Neural cell (in vitro differentiated cells): ENCODE measurements around the gene IFITM2. TPM values are rescaled to one million over a fixed set of nuclear protein-coding genes. Genes with fewer than 3 reads are reported as not detected.

Experiments
- H2AFZ ChIP-seq: fragments of 200-600, 300-800 bp; sonication (generic), shearing (Covaris generic); 2 replicates; pipeline ENCODE4 v1.6.0; 2014; ENCODE audit warnings: low read depth, mild to moderate bottlenecking, antibody characterized with exemption, low read length, moderate library complexity
- H3F3A ChIP-seq: fragments of 200-600 bp; shearing (Covaris generic); 2 replicates; pipeline ENCODE4 v1.6.1; 2016; ENCODE audit warnings: mild to moderate bottlenecking, moderate library complexity, mixed read lengths, antibody characterized with exemption, low read length; ENCODE audit not compliant: insufficient read depth, poor library complexity, severe bottlenecking
- H3K27ac ChIP-seq: fragments of 200-600, 300-800 bp; sonication (generic), shearing (Covaris generic); 2 replicates; pipeline ENCODE4 v1.5.1; 2014; ENCODE audit warnings: mild to moderate bottlenecking, low read length, moderate library complexity
- H3K27me3 ChIP-seq: fragments of 300-800, 200-600 bp; sonication (generic), shearing (Covaris generic); 2 replicates; pipeline ENCODE4 v1.6.0; 2014; ENCODE audit warnings: mild to moderate bottlenecking, low read depth, low read length, moderate library complexity; ENCODE audit not compliant: insufficient read depth
- H3K36me3 ChIP-seq: fragments of 300-800, 200-600 bp; sonication (generic), shearing (Covaris generic); 2 replicates; pipeline ENCODE4 v1.5.1; 2014; ENCODE audit warnings: mild to moderate bottlenecking, antibody characterized with exemption, low read length, moderate library complexity; ENCODE audit not compliant: insufficient read depth
- H3K4me2 ChIP-seq: fragments of 300-800, 200-600 bp; sonication (generic), shearing (Covaris generic); 2 replicates; pipeline ENCODE4 v1.6.0; 2014; ENCODE audit warnings: mild to moderate bottlenecking, low read length
- H3K4me3 ChIP-seq: fragments of 300-800, 200-600 bp; sonication (generic), shearing (Covaris generic); 2 replicates; pipeline ENCODE4 v1.5.1; 2014; ENCODE audit warnings: mild to moderate bottlenecking, low read length, moderate library complexity
- H3K79me2 ChIP-seq: fragments of 200-600 bp; shearing (Covaris generic); replicated peaks from 2 replicates; pipeline ENCODE4 v1.6.0; 2014; ENCODE audit warnings: mild to moderate bottlenecking, low read length, moderate library complexity; ENCODE audit not compliant: insufficient read depth
- H3K9ac ChIP-seq: fragments of 300-800, 200-600 bp; sonication (generic), shearing (Covaris generic); 2 replicates; pipeline ENCODE4 v1.6.1; 2016; ENCODE audit warnings: mild to moderate bottlenecking, low read length, mixed read lengths
- H3K9me2 ChIP-seq: fragments of 200-600 bp; shearing (Covaris generic); 2 replicates; pipeline ENCODE4 v1.6.1; 2016; ENCODE audit warnings: mild to moderate bottlenecking, low read length, mixed read lengths; ENCODE audit not compliant: insufficient read depth
- H3K9me3 ChIP-seq: fragments of 200-600, 300-800 bp; sonication (generic), shearing (Covaris generic); 2 replicates; pipeline ENCODE4 v1.6.1; 2016; ENCODE audit warnings: mild to moderate bottlenecking, mixed run types, low read length, moderate library complexity, mixed read lengths
- H4K20me1 ChIP-seq: fragments of 200-600 bp; shearing (Covaris generic); 2 replicates; pipeline ENCODE4 v1.6.1; 2016; ENCODE audit warnings: mild to moderate bottlenecking, mixed run types; ENCODE audit not compliant: insufficient read depth
- CTCF ChIP-seq: fragments of 450-650 bp; IDR thresholded peaks from 2 replicates; pipeline ENCODE4 v1.5.1; 2014; ENCODE audit warnings: antibody characterized with exemption, mild to moderate bottlenecking, moderate library complexity; ENCODE audit not compliant: poor library complexity, severe bottlenecking
- EP300 ChIP-seq: fragments of 450-650 bp; conservative IDR thresholded peaks from 2 replicates; pipeline ENCODE4 v1.6.1; 2014; ENCODE audit warnings: antibody characterized with exemption, mild to moderate bottlenecking, moderate library complexity; ENCODE audit not compliant: poor library complexity, severe bottlenecking
- EZH2 ChIP-seq: fragments of 200-600, 300-800 bp; shearing (Covaris generic), sonication (generic); IDR thresholded peaks from 2 replicates; pipeline ENCODE4 v1.6.1; 2014; ENCODE audit warnings: antibody characterized with exemption, low read length, borderline replicate concordance, mild to moderate bottlenecking; ENCODE audit not compliant: insufficient read depth, poor library complexity, severe bottlenecking
- MXI1 ChIP-seq: fragments of 450-650 bp; conservative IDR thresholded peaks from 2 replicates; pipeline ENCODE4 v1.6.1; 2014; ENCODE audit warnings: antibody characterized with exemption, mild to moderate bottlenecking; ENCODE audit not compliant: poor library complexity, severe bottlenecking
- POLR2AphosphoS5 ChIP-seq: IDR thresholded peaks from 2 replicates; pipeline ENCODE4 v1.6.1; 2012
- RAD21 ChIP-seq: fragments of 450-650 bp; conservative IDR thresholded peaks from 2 replicates; pipeline ENCODE4 v1.6.1; 2014; ENCODE audit warnings: antibody characterized with exemption, mild to moderate bottlenecking, moderate library complexity
- REST ChIP-seq: IDR thresholded peaks from 2 replicates; pipeline ENCODE4 v1.6.1; 2012; ENCODE audit warnings: borderline replicate concordance
- SMC3 ChIP-seq: fragments of 450-650 bp; conservative IDR thresholded peaks from 2 replicates; pipeline ENCODE4 v1.6.1; 2014; ENCODE audit warnings: antibody characterized with exemption, mild to moderate bottlenecking, moderate library complexity; ENCODE audit not compliant: poor library complexity
- TAF1 ChIP-seq: IDR thresholded peaks from 2 replicates; pipeline ENCODE4 v1.6.1; 2012; ENCODE audit warnings: low read depth
- polyA plus RNA-seq: library from polyadenylated mRNA; depleted of rRNA; stranded (reverse); fragments of >200 nt; gene quantifications from 2 replicates; pipeline ENCODE4 v1.2.3, GENCODE V29; 2014

IFITM2 gene
- polyA plus RNA-seq, 1 donor from 2014 or later, result not detected

DNA sequence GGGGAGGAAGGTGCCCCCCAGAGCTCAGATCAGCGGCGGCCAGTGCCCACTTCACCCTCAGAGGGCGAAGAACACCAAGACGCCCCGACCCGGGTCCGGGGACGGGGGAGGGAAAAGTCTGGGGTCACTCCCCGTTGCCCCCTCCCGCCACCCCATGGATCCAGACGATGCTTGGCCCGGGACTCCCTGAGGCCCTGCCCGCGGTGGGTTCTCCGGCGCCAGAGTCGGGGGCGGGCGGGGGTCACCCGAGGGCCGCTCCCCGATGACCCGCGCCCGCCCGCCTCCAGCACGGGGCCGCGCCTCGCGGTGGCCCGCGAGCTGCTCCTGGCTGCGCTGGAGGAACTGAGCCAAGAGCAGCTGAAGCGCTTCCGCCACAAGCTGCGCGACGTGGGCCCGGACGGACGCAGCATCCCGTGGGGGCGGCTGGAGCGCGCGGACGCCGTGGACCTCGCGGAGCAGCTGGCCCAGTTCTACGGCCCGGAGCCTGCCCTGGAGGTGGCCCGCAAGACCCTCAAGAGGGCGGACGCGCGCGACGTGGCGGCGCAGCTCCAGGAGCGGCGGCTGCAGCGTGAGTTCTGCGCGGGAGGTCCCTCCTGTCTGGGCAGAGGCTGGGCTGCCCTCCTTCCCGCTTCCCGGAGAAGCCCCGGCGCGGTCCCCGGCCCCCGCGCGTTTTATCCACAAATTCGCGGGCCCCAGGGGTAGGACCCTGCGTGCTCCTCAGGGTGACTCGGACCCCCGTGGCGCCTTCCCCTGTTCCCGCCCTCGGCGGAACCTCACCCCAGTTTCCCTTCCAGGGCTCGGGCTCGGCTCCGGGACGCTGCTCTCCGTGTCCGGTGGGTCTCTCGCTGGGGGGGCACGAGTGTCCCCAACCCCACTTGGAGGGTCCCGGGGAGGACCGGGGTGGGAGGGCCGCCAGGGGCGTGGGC, 28.3 kb upstream of the IFITM2 start:
- no peak overlapping the region for H3K4me2 ChIP-seq

DNA sequence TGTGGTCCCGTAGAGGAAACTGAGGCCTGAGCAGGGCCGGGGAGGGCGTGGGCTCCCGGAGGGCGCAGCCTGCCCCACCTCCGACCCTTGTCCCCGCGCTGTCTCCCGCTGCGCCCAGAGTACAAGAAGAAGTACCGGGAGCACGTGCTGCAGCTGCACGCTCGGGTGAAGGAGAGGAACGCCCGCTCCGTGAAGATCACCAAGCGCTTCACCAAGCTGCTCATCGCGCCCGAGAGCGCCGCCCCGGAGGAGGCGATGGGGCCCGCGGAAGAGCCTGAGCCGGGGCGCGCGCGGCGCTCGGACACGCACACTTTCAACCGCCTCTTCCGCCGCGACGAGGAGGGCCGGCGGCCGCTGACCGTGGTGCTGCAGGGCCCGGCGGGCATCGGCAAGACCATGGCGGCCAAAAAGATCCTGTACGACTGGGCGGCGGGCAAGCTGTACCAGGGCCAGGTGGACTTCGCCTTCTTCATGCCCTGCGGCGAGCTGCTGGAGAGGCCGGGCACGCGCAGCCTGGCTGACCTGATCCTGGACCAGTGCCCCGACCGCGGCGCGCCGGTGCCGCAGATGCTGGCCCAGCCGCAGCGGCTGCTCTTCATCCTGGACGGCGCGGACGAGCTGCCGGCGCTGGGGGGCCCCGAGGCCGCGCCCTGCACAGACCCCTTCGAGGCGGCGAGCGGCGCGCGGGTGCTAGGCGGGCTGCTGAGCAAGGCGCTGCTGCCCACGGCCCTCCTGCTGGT, 27.5 kb upstream of the IFITM2 start:
- no peak for TF ChIP-seq EZH2
- Histone ChIP-seq H3K4me3 (no peak overlapping the region), H3K9me3 (no peaks in the 10 kb centered on the region), H3F3A (no peaks in the 10 kb centered on the region), H3K9ac (no peak overlapping the region), H3K27me3 (no peaks in the 10 kb centered on the region), H4K20me1 (no peaks in the 10 kb centered on the region), H3K36me3 (no peaks in the 10 kb centered on the region), H3K9me2 (no peaks in the 10 kb centered on the region), H2AFZ (no peak overlapping the region), H3K4me2 (no peak overlapping the region), H3K79me2 (no peaks in the 10 kb centered on the region), H3K27ac (no peak overlapping the region)

More for the DNA sequence above, 28.3 kb upstream of the IFITM2 start:
- Histone ChIP-seq H3F3A (no peaks in the 10 kb centered on the region), H3K27me3 (no peaks in the 10 kb centered on the region), H3K9me3 (no peaks in the 10 kb centered on the region), H3K36me3 (no peaks in the 10 kb centered on the region), H3K9me2 (no peaks in the 10 kb centered on the region), H3K9ac (no peak overlapping the region), H3K79me2 (no peaks in the 10 kb centered on the region), H2AFZ (no peak overlapping the region), H3K27ac (no peak overlapping the region), H4K20me1 (no peaks in the 10 kb centered on the region), H3K4me3 (no peak overlapping the region)
- no peak for TF ChIP-seq MXI1
- TF ChIP-seq CTCF, result no peak
- no peak for TF ChIP-seq POLR2AphosphoS5
- no peak for TF ChIP-seq SMC3
- TF ChIP-seq TAF1, result no peak
- no peak for TF ChIP-seq EZH2

DNA sequence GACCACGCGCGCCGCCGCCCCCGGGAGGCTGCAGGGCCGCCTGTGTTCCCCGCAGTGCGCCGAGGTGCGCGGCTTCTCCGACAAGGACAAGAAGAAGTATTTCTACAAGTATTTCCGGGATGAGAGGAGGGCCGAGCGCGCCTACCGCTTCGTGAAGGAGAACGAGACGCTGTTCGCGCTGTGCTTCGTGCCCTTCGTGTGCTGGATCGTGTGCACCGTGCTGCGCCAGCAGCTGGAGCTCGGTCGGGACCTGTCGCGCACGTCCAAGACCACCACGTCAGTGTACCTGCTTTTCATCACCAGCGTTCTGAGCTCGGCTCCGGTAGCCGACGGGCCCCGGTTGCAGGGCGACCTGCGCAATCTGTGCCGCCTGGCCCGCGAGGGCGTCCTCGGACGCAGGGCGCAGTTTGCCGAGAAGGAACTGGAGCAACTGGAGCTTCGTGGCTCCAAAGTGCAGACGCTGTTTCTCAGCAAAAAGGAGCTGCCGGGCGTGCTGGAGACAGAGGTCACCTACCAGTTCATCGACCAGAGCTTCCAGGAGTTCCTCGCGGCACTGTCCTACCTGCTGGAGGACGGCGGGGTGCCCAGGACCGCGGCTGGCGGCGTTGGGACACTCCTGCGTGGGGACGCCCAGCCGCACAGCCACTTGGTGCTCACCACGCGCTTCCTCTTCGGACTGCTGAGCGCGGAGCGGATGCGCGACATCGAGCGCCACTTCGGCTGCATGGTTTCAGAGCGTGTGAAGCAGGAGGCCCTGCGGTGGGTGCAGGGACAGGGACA, 26.7 kb upstream of the IFITM2 start:
- Histone ChIP-seq H3K9ac (no peak overlapping the region), H2AFZ (no peak overlapping the region), H3K9me3 (no peaks in the 10 kb centered on the region), H4K20me1 (no peaks in the 10 kb centered on the region), H3K4me2 (no peak overlapping the region), H3K27me3 (no peaks in the 10 kb centered on the region), H3K27ac (no peak overlapping the region), H3K36me3 (no peaks in the 10 kb centered on the region), H3K4me3 (no peak overlapping the region), H3K9me2 (no peaks in the 10 kb centered on the region), H3K79me2 (no peaks in the 10 kb centered on the region), H3F3A (no peaks in the 10 kb centered on the region)
- TF ChIP-seq CTCF (no peak), EZH2 (no peak), RAD21 (no peak), EP300 (no peak), SMC3 (no peak), MXI1 (no peak), REST (no peak), TAF1 (no peak), POLR2AphosphoS5 (no peak)
